Stimulated activated CD4-positive, alpha-beta T cell treated with anti-CD3 and anti-CD28 coated beads, Interleukin-2, amount 100 ng/mL, for 24 hours (primary cell): ENCODE results near the gene DHTKD1.
A peak's percentile ranks its signal among the peaks of the same experiment; 100 is the strongest.

ENCODE experiments used
- DNase-seq, 2 donors: peaks; one replicate each; pipeline ENCODE4 v3.0.0-alpha.2; 2020

DHTKD1 gene, protein sequence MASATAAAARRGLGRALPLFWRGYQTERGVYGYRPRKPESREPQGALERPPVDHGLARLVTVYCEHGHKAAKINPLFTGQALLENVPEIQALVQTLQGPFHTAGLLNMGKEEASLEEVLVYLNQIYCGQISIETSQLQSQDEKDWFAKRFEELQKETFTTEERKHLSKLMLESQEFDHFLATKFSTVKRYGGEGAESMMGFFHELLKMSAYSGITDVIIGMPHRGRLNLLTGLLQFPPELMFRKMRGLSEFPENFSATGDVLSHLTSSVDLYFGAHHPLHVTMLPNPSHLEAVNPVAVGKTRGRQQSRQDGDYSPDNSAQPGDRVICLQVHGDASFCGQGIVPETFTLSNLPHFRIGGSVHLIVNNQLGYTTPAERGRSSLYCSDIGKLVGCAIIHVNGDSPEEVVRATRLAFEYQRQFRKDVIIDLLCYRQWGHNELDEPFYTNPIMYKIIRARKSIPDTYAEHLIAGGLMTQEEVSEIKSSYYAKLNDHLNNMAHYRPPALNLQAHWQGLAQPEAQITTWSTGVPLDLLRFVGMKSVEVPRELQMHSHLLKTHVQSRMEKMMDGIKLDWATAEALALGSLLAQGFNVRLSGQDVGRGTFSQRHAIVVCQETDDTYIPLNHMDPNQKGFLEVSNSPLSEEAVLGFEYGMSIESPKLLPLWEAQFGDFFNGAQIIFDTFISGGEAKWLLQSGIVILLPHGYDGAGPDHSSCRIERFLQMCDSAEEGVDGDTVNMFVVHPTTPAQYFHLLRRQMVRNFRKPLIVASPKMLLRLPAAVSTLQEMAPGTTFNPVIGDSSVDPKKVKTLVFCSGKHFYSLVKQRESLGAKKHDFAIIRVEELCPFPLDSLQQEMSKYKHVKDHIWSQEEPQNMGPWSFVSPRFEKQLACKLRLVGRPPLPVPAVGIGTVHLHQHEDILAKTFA

DNA sequence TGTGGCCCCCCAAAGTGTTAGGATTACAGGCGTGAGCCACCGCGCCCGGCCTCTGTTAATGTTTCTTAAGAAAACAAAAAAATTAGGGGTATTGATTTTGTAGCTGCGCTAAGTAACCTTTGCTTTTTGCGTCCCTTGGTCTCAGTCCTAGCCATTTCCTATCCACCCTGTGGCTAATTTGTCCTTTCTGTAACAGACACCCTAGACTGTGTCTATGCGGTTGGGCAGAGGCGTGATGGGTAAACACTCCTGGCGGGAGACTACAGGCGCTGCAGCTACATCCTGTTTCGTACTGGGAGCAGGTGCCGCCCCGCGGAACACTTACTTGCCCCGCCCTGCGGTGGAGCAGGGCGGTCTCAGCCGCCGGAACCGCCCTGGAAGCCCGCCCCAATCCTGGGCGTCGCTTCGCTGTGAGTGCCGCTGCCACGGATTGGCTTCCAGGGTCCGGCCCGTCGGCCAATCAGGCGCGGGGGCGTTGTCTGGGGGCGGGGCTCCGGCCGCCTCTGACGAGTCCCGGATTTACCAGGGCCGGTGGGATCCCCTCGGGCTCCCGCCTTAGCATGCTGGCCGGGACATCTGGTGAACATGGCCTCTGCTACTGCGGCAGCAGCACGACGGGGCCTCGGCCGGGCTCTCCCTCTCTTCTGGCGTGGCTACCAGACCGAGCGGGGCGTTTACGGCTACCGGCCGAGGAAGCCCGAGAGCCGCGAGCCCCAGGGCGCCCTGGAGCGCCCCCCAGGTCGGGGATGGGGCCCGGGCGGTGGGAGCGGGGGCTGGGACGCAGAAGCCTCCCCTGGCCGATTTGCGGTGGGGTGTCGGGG, at the start of gene DHTKD1:
DHTKD1 (plus strand) TSS at position 506 of the 821 bp plus-strand sequence; CDS start at position 586, 80 bp downstream.
- DNase-seq, result peak; percentile 100

DNA sequence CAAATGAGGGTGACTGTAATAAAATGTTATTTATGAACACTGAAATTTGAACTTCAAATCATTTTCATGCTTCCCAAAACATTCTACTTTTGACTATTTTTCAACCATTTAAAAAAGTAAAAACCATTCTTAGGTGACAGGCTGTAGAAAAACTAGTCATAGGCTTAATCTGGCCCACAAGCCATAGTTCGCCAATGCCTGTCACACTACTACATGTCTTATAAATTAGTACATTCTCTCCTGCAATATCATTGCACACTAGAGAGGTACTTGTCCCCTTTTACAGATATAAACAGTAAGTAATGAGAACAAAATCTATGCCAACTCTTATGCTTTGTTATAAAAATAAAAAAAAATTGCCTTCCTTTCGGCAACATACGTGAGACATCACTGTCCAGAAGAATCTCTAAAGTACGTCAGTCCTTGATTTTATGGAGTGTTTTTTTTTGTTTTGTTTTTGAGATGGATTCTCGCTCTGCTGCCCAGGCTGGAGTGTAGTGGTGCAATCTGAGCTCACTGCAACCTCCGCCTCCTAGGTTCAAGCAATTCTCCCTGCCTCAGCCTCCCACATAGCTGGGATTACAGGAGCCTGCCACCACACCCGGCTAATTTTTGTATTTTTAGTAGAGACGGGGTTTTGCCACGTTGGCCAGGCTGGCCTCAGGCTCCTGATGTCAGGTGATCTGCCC, 49.3 kb upstream of the DHTKD1 start:
- DNase-seq, result no peak

- no peak for DNase-seq
Observed at GRCh38 chr10:12020574-12020973, 48.2 kb upstream of the DHTKD1 start.

DNA sequence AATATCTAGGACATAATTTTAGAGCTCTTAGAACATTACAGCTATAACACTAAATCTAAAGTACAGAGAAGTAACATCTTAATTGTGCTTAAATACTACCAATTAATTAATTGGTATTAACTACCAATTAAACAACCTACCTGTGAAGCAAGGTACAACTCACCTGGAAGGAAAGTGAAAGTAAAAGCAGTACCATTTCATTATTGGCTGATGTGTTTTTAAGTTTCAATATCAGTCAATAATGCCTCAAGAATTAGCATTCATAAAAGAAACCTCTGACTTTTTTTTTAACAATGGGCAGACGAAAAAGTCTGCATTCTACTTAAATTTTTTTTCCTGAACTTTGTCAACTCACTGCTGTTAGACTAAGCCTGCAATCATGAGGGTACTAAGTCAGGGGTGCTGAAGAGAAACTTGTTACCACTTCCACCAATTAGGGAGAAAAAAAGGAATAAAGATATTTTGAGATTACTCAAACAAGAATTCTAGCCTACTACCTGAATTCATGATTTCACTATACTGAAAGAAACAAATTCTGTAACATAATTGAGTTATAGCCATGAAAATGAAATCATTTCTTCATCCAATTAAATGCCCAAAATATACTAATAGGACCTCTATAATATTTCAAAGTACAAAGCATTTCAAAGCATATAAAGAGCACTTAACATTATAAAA, 46.0 kb upstream of the DHTKD1 start:
- DNase-seq, result no peak

DNA sequence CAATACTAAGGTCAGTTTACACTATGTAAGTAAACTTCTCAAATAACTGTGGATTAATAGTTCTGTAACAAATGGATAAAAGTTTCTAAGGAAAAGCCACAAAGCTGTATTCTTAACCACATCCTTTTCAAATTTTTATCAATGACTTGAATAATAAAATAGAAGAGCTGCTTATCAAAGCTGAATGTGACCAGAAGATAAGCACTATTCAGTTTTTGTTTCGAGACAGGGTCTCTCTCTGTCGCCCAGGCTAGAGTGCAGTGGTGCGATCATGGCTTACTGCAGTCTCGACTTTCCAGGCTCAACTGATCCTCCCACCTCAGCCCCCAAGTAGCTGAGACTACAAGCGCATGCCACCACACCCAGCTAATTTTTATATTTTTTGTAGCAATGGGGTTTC, 43.2 kb upstream of the DHTKD1 start:
- no peak for DNase-seq

DNA sequence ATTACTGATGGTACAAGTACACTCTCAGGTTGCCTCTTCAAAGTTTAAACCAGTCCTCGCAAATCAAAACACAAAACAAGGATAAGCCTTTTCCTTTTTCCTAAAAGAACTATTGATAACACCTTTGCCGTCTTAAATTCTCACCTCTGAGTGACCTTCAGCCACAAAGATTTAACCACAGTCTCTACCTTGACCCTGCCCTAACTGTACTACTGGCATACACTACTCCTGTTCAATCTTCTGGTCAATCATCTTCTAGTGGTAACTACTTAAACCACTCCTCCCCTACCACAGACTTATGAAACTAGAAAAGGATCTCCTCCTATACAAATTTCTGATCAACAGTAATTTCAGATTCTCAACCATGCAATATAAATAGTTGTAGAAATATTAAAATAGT, 41.2 kb upstream of the DHTKD1 start:
- no peak for DNase-seq

GRCh38 chr10:12031404-12031803, 37.4 kb upstream of the DHTKD1 start:
- DNase-seq, result no peak

DNA sequence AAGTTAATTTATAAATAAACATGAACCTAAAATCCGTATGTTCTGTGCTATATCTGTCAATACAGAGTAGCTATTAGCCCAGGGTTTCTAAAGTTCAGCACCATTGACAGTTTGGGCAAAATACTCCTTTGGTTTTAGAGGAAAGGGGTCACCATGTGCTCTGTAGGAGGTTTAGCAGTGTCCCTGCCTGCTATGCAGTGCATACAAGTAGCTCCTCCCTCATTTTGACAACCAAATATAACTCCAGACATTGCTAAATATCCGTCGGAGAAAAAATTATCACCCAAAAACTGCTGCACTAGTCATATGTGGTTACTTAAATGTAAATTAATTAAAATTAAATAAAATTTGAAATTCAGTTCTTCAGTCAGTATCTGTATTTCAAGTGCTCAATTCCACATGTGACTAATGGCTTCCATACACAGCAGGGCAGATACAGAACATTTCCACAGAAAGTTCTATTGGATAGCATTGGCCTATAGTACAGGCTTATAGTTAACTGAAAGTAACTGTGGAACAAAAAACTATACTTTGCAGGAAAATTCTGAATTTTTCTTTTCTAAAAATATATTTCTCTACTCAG, 32.6 kb upstream of the DHTKD1 start:
- DNase-seq, result no peak

DNA sequence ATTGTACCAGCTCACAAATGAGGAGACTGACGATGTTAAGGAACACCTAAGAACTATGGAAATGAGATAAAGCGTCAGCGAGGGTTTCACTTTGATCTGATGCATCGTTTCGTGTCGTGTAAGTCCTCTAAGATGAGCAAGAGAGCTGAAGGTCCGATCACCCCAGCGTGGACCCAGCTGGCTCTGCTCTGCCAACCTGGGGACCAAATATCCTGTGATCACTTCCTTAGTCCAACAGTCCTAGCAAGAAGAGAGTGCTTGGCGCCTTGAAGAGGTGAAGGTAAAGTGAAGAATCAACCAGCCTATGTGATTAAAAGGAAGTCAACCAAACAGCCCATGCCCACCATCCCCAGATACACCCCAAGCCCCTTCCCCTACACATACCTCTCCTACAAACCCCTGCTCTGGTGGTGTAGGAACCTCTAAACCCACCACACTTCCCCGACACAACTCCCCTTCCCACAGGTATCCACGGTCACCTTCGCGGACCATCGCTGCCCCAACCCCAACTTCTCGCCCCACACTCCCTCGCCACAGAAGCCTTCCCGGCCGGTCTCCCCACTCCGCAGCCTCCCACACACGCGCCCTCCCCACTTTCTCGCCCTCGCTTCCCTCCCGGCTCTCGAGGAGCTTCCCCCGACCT, 26.9 kb upstream of the DHTKD1 start:
- peak; percentile 36 to 41 for DNase-seq

DNA sequence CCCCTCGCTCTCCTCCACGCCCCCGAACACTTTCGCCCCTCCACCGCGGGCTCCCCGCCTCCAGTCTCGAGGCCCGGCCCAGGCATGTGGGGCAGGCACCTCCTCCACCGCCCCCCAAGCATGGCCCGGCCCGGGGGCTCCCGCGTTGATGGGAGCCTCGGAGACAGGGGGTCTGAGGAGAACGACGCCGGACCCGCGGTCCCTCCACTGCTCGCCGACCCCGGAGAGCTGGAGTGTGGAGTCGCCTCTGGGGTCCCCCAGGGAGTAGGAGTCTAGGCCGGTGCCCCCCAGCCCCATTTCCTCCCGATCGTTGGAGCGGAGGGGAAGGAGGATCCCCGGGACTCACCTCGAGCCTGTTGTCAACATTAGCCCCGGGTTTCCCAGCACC, 26.4 kb upstream of the DHTKD1 start:
- DNase-seq, result peak; percentile 55 to 57

GRCh38 chr10:12042797-12043651, 25.7 kb upstream of the DHTKD1 start, which contains the start of gene UPF2:
Gene UPF2 (minus strand): TSS chr10:12042809. CDS start chr10:12035423, 7,386 bp downstream.
- DNase-seq, result peak; percentile 97

DNA sequence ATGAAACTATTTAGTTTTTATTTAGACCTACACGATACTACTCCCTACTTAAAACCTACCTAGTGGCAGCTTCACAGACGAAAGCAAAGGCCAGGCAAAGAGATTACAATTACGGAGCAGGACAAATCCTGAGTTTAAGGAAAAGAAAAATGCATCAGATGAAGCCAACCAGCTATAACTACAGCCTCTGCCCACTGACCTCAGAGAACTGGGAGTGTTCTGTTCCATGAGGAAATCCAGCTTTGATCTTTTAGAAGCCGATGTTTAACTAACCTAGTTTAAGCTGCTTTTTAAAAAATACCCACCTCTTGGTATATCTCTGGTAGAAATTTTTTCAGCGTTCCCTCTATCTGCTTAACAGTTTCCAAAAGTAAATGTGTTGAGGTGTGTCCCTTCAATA, 23.2 kb upstream of the DHTKD1 start:
- no peak for DNase-seq

DNA sequence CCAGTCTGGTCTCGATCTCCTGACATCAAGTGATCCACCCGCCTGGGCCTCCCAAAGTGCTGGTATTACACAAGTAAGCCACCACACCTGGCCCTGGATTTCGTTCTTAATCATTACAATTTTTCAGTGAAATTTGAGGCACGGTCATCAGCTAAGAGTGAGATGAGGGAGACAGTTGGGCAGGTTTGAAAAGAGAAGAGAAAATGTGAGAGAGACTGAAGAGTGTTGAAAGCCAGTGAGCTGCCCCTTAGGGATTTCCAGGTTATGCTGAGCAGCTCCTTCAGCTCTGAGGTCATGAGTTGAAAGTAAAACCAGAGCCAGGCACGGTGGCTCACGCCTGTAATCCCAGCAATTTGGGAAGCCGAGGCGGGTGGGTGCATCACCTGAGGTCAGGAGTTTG, 20.2 kb upstream of the DHTKD1 start:
- no peak for DNase-seq

- DNase-seq, result no peak
Observed at GRCh38 chr10:12050528-12050927, 18.2 kb upstream of the DHTKD1 start.

GRCh38 chr10:12051241-12051640, 17.5 kb upstream of the DHTKD1 start:
- DNase-seq, result no peak

GRCh38 chr10:12055732-12056131, 13.0 kb upstream of the DHTKD1 start:
- DNase-seq, result no peak

DNA sequence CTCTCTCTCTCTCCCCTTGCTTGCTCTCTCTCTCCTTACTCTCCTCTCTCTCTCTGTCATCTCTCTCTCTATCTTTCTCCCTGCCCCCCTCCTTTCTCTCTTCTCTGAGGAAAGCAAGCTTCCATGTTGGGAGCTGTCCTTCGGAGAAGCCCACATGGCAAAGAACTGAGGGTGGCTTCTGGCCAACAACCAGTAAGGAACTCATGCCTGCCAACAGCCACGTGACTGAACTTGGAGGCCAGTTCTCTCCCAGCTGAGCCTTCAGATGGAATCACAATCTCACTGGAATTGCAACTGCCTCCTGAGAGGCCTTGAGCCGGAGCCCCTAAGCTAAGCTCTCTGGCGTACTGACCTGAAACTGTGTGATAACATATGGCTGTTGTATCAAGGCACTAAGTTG, 12.0 kb upstream of the DHTKD1 start:
- no peak for DNase-seq

DNA sequence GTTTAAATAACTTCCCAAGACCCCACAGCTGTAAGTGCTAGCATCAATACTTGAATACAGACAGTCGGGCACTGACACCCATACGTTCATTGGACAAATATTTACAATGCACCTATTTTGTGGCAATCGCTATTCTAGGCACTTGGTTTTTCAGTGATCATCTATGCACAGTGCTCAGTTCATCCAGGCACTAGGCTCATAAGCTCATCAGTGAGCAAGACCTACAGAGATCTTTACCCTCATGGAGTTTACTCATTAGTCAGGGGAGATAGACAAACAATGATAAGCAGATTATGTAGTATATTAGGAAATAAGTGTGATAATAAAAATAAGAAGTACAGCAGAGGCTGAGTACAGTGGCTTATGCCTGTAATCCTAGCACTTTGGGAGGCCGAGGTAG, 7.6 kb upstream of the DHTKD1 start:
- no peak for DNase-seq

GRCh38 chr10:12062754-12063482, 5.8 kb upstream of the DHTKD1 start:
- no peak for DNase-seq
